Measurements from ENCODE around the gene HOXA10. TPM values are rescaled to one million over a fixed set of nuclear protein-coding genes. Genes with fewer than 3 reads are reported as not detected.

HOXA10 gene
- total and polyA plus RNA-seq, 8 donors = 0.18 to 337 (median 0.92) TPM; not detected in 5

GRCh38 chr7:27178366-27178765 is 4.2 kb upstream of the HOXA10 start:
- Histone ChIP-seq H3K4me3 (no peak overlapping the region), H3K9me3 (peaks cover 0 to 6% (median 0%) of the 10 kb centered on the region in 4 donors), H3K36me3 (no peaks in the 10 kb centered on the region), H3K27me3 (peaks cover 52 to 100% (median 93%) of the 10 kb centered on the region in 3 donors), H3K4me1 (peaks cover 19 to 31% (median 28%) of the 10 kb centered on the region in 4 donors), H3K27ac (no peak overlapping the region)
- 65 to 78% (median 66%) methylated on average over 6 of the region's 6 CpGs for WGBS, 5 donors
- TF ChIP-seq POLR2AphosphoS5 (IDR thresholded peaks at IDR 0.05) = no peak
- no peak for TF ChIP-seq EP300 (IDR thresholded peaks at IDR 0.05)
- TF ChIP-seq POLR2A (IDR thresholded peaks at IDR 0.05) = no peak
- TF ChIP-seq, protein P1, sequence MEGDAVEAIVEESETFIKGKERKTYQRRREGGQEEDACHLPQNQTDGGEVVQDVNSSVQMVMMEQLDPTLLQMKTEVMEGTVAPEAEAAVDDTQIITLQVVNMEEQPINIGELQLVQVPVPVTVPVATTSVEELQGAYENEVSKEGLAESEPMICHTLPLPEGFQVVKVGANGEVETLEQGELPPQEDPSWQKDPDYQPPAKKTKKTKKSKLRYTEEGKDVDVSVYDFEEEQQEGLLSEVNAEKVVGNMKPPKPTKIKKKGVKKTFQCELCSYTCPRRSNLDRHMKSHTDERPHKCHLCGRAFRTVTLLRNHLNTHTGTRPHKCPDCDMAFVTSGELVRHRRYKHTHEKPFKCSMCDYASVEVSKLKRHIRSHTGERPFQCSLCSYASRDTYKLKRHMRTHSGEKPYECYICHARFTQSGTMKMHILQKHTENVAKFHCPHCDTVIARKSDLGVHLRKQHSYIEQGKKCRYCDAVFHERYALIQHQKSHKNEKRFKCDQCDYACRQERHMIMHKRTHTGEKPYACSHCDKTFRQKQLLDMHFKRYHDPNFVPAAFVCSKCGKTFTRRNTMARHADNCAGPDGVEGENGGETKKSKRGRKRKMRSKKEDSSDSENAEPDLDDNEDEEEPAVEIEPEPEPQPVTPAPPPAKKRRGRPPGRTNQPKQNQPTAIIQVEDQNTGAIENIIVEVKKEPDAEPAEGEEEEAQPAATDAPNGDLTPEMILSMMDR (IDR thresholded peaks at IDR 0.05) = no peak
- intact Hi-C loops (cut with DNase I; ENCODE audit: low total_unique reads) = loop anchor here (10.0 kb wide), 1 partner anchor 1304 kb away; no protein-coding TSS in a partner anchor
- DNase-seq = no peak

DNA sequence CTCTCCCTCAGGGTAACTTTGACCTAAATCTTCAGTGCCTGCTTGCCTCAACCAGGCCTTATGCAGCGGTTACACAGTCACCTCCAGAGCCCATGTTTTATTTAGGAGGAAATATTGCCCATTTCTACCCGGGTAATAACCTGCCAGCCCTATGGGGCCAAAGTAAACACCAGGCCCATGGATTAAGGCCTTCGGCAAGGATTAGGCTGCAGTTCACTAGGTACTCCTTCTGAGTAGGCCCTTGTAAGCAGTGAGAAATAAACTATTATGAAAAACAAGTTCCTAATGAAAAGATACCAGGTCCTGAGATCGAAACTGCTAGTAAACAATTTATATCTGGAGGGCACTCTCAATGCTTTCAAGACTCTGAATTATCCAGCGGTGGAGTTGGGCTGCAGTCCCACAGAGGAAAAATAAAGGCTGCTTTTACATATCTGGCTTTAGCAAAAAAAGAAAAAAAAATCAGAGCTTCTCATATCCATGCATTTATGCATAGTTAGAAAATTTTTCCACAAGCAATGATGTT is 3.7 kb upstream of the HOXA10 start:
- peaks cover 0 to 9% (median 0%) of the 10 kb centered on the region in 4 donors for H3K9me3 ChIP-seq
- no peak overlapping the region for H3K4me3 ChIP-seq
- no peaks in the 10 kb centered on the region for H3K36me3 ChIP-seq
- no peak for DNase-seq
- H3K27ac ChIP-seq = no peak overlapping the region
- TF ChIP-seq POLR2AphosphoS5 (IDR thresholded peaks at IDR 0.05) (no peak), EP300 (IDR thresholded peaks at IDR 0.05) (no peak), POLR2A (IDR thresholded peaks at IDR 0.05) (no peak)
- TF ChIP-seq, protein P1 (IDR thresholded peaks at IDR 0.05) = no peak
- 70 to 79% (median 76%) methylated on average over 5 of the region's 5 CpGs for WGBS, 5 donors
- peaks cover 50 to 100% (median 93%) of the 10 kb centered on the region in 3 donors for H3K27me3 ChIP-seq
- H3K4me1 ChIP-seq = peaks cover 24 to 31% (median 28%) of the 10 kb centered on the region in 4 donors
- intact Hi-C loops (cut with DNase I; ENCODE audit: low total_unique reads) = loop anchor here (10.0 kb wide), 1 partner anchor 1303 kb away; no protein-coding TSS in a partner anchor

- Histone ChIP-seq H3K36me3 (no peaks in the 10 kb centered on the region), H3K4me1 (peaks cover 27 to 37% (median 34%) of the 10 kb centered on the region in 4 donors), H3K27me3 (peaks cover 53 to 100% (median 93%) of the 10 kb centered on the region in 3 donors), H3K4me3 (no peak overlapping the region), H3K9me3 (peaks cover 0 to 9% (median 0%) of the 10 kb centered on the region in 4 donors), H3K27ac (no peak overlapping the region)
- WGBS, 5 donors = 66 to 82% (median 75%) methylated on average over 18 to 22 of the region's 22 CpGs
- no peak for DNase-seq
- intact Hi-C loops (cut with DNase I; ENCODE audit: low total_unique reads) = loop anchor here (10.0 kb wide), 1 partner anchor 1302 kb away; no protein-coding TSS in a partner anchor
- TF ChIP-seq POLR2AphosphoS5 (IDR thresholded peaks at IDR 0.05) (no peak), POLR2A (IDR thresholded peaks at IDR 0.05) (no peak), EP300 (IDR thresholded peaks at IDR 0.05) (no peak)
- TF ChIP-seq, protein P1 (IDR thresholded peaks at IDR 0.05) = no peak
These were observed 3.1 kb upstream of the HOXA10 start for GRCh38 chr7:27176962-27177794.

DNA sequence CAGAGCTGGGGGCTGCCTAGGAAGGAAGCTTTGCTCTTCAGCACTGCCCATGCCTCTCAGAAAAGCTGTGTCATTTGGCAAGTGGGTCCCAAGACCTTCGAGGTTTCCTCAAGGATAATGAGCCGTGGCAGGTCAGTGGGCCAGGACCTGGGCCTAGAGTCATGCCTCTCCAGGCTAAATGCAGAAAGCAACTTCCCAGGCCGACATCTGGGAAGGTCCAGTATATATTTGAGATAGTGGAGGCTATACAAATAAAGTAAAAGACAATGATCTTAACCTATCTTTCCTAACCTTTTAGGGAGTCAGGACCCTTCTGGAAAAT is 2.4 kb upstream of the HOXA10 start:
- Histone ChIP-seq H3K4me3 (no peak overlapping the region), H3K36me3 (no peaks in the 10 kb centered on the region), H3K27me3 (peaks cover 56 to 100% (median 93%) of the 10 kb centered on the region in 3 donors), H3K9me3 (peaks cover 0 to 9% (median 0%) of the 10 kb centered on the region in 4 donors), H3K27ac (no peak overlapping the region), H3K4me1 (peaks cover 27 to 44% (median 40%) of the 10 kb centered on the region in 4 donors)
- intact Hi-C loops (cut with DNase I; ENCODE audit: low total_unique reads) = loop anchor here (10.0 kb wide), 1 partner anchor 1302 kb away; no protein-coding TSS in a partner anchor
- DNase-seq = no peak
- TF ChIP-seq POLR2AphosphoS5 (IDR thresholded peaks at IDR 0.05) (no peak), POLR2A (IDR thresholded peaks at IDR 0.05) (no peak), EP300 (IDR thresholded peaks at IDR 0.05) (no peak)
- TF ChIP-seq, protein P1 (IDR thresholded peaks at IDR 0.05) = no peak
- whole genome bisulfite sequencing, 5 donors = 71 to 77% (median 76%) methylated on average over 3 of the region's 3 CpGs

Measured in stomach (tissue), 9 donors.